ENCODE measurements around the gene RIC8B. TPM values are rescaled to one million over a fixed set of nuclear protein-coding genes. Genes with fewer than 3 reads are reported as not detected.

The RIC8B gene
- total and polyA plus RNA-seq, 2 of the 8 experiments (the other 6 are each of a cell fraction or from before 2014, with no cell fraction given) = 8.2 to 25.3 TPM

DNA sequence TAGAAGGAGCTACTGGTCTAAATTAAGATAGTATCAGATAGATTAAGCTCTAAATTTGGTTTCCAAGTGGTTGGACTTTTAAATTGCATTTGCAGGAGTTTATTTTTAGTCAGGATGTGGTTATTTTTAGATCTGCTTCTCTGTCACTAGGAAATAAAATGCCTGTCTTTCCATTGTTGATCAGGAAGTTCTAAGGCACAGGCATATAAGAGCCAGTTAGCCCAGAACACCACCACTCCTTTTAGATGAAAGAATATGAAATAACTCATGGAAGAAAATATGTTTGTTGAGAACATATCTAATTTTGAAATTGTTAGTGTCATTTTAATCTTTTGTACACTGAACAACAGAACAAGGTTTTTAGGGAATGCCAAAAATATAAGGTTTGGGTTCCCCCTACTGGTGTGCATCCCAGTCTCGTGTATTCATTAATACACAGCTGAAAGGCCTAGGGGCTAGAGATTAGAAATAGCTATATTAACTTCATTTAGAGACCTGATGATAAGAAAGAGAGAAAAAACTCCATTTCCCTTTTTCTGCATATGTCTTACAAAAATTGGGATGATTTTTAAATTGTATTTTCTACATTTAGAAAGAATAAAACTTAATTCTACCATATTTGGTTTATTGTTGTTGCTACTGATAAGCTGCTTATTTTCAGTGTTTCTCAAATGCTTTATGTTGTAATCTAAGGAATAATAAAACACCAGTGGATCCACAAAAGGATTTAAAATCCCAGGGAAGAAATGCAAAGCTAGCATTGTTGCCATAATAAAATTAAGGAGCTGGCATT is 67.2 kb downstream of the RIC8B start:
- Histone ChIP-seq H3K79me2 (ENCODE audit: control insufficient read depth in 1 of 2, insufficient read depth in 2 of 2, low read length in 2 of 2) (no peaks in the 10 kb centered on the region), H3K27ac (ENCODE audit: low read depth, low read length) (no peak overlapping the region), H2AFZ (ENCODE audit: low read length) (no peak overlapping the region), H4K8ac (ENCODE audit: extremely low read depth, insufficient read depth, low read length) (no peak overlapping the region), H2BK120ac (replicated peaks; ENCODE audit: low read depth, low read length) (no peak overlapping the region), H3K36me3 (ENCODE audit: control insufficient read depth in 2 of 4, insufficient read depth in 4 of 4, low read length in 3 of 4) (peaks cover 0 to 23% (median 8%) of the 10 kb centered on the region in 4 experiments; a peak in 3 of 8 replicates), H3K79me1 (ENCODE audit: low read depth, low read length) (no peaks in the 10 kb centered on the region; the same call in 1 of the 2 replicates), H3K14ac (ENCODE audit: insufficient read length) (no peak overlapping the region), H2AK5ac (ENCODE audit: low read depth, low read length) (no peak overlapping the region), H3K4me3 (ENCODE audit: extremely low read depth in 1 of 4, insufficient read depth in 2 of 4, low read depth in 3 of 4, low read length in 4 of 4) (no peak overlapping the region), H2BK15ac (ENCODE audit: low read length) (no peak overlapping the region), H3K9ac (replicated peaks in 1 of 4; ENCODE audit: extremely low read depth in 1 of 4, low read depth in 3 of 4, low read length in 3 of 4) (no peak overlapping the region), H4K91ac (replicated peaks; ENCODE audit: insufficient read length, low read length) (no peak overlapping the region), H2BK12ac (ENCODE audit: low read depth, low read length) (no peak overlapping the region), H4K20me1 (replicated peaks in 1 of 2; ENCODE audit: control insufficient read depth in 1 of 2, insufficient read depth in 2 of 2, low read length in 2 of 2) (no peaks in the 10 kb centered on the region), H3K4me2 (ENCODE audit: insufficient read depth in 1 of 2, low read depth in 2 of 2, low read length in 2 of 2) (no peak overlapping the region), H3K23me2 (ENCODE audit: low read depth, low read length) (no peaks in the 10 kb centered on the region), H3K27me3 (replicated peaks in 1 of 4; ENCODE audit: control insufficient read depth in 3 of 4, extremely low read depth in 1 of 4, insufficient read depth in 3 of 4, low read length in 3 of 4) (no peaks in the 10 kb centered on the region), H3K23ac (ENCODE audit: insufficient read length) (no peak overlapping the region), H3K18ac (ENCODE audit: extremely low read depth, low read length) (no peak overlapping the region), H3K9me3 (ENCODE audit: insufficient read depth in 2 of 2, low read depth in 1 of 2, low read length in 1 of 2) (no peaks in the 10 kb centered on the region), H3K4ac (replicated peaks; ENCODE audit: insufficient read length, low read depth, low read length) (no peak overlapping the region), H2BK5ac (ENCODE audit: low read depth, low read length) (no peak overlapping the region), H3K56ac (replicated peaks; ENCODE audit: insufficient read length, low read depth, low read length) (no peak overlapping the region), H3K4me1 (replicated peaks in 1 of 4; ENCODE audit: control insufficient read depth in 3 of 4, insufficient read depth in 4 of 4, low read length in 3 of 4) (peaks cover 2 to 8% (median 4%) of the 10 kb centered on the region in 4 experiments; a peak in 4 of 7 replicates), H4K5ac (ENCODE audit: insufficient read length, low read depth, low read length) (no peak overlapping the region), H2BK20ac (ENCODE audit: low read length) (no peak overlapping the region)
- WGBS, 2 experiments (ENCODE audit: extremely low coverage in 1 of 2, insufficient coverage in 1 of 2, insufficient read length in 1 of 2, insufficient replicate concordance in 2 of 2, low coverage in 1 of 2, low lambda C conversion rate in 2 of 2, missing lambda C conversion rate in 1 of 2) = 75% methylated on average over 1 of the region's 1 CpG; no CpG with 5 or more reads in 1 of the 2 experiments
- ChIA-PET POLR2A (ENCODE audit: partially characterized antibody) (no interaction called here), CTCF (ENCODE audit: partially characterized antibody) (interaction anchor here (0.6 to 2.9 kb wide), 55 partner anchors 8 to 516 kb away, joined by 3 to 11 read pairs (median 4); partner anchors contain the start of gene POLR3B)
- no peak for FAIRE-seq
- DNase-seq (ENCODE audit: low read depth in 1 of 2, low spot score in 2 of 2) = no peak
- TF ChIP-seq, protein P1, sequence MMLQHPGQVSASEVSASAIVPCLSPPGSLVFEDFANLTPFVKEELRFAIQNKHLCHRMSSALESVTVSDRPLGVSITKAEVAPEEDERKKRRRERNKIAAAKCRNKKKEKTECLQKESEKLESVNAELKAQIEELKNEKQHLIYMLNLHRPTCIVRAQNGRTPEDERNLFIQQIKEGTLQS (IDR thresholded peaks at IDR 0.05; ENCODE audit: insufficient read depth, low read depth, low read length) = no peak
- TF ChIP-seq RAD21 (IDR thresholded peaks at IDR 0.05 in 1 of 2, conservative IDR thresholded peaks at IDR 0.05 in 1 of 2; ENCODE audit: low read depth in 2 of 2, low read length in 2 of 2) = peak; percentile 67 to 74
- TF ChIP-seq NRF1 (IDR thresholded peaks at IDR 0.05; ENCODE audit: low read depth, low read length) = no peak
- TF ChIP-seq, protein P2, sequence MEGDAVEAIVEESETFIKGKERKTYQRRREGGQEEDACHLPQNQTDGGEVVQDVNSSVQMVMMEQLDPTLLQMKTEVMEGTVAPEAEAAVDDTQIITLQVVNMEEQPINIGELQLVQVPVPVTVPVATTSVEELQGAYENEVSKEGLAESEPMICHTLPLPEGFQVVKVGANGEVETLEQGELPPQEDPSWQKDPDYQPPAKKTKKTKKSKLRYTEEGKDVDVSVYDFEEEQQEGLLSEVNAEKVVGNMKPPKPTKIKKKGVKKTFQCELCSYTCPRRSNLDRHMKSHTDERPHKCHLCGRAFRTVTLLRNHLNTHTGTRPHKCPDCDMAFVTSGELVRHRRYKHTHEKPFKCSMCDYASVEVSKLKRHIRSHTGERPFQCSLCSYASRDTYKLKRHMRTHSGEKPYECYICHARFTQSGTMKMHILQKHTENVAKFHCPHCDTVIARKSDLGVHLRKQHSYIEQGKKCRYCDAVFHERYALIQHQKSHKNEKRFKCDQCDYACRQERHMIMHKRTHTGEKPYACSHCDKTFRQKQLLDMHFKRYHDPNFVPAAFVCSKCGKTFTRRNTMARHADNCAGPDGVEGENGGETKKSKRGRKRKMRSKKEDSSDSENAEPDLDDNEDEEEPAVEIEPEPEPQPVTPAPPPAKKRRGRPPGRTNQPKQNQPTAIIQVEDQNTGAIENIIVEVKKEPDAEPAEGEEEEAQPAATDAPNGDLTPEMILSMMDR (IDR thresholded peaks at IDR 0.05; ENCODE audit: control extremely low read depth in 1 of 3, insufficient read depth in 1 of 3, low read depth in 1 of 3, low read length in 3 of 3) = peak in 2 of 3 experiments; percentile 40 to 50; a peak in 2 of 4 replicates
- no peak for TF ChIP-seq TCF12 (IDR thresholded peaks at IDR 0.05; ENCODE audit: low read depth, low read length)
- TF ChIP-seq, protein P3, sequence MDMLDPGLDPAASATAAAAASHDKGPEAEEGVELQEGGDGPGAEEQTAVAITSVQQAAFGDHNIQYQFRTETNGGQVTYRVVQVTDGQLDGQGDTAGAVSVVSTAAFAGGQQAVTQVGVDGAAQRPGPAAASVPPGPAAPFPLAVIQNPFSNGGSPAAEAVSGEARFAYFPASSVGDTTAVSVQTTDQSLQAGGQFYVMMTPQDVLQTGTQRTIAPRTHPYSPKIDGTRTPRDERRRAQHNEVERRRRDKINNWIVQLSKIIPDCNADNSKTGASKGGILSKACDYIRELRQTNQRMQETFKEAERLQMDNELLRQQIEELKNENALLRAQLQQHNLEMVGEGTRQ (IDR thresholded peaks at IDR 0.05; ENCODE audit: low read length) = no peak
- no peak for TF ChIP-seq JUND (IDR thresholded peaks at IDR 0.05; ENCODE audit: low read length)
